ENCODE data around the gene A4GALT.

Gene A4GALT

DNA sequence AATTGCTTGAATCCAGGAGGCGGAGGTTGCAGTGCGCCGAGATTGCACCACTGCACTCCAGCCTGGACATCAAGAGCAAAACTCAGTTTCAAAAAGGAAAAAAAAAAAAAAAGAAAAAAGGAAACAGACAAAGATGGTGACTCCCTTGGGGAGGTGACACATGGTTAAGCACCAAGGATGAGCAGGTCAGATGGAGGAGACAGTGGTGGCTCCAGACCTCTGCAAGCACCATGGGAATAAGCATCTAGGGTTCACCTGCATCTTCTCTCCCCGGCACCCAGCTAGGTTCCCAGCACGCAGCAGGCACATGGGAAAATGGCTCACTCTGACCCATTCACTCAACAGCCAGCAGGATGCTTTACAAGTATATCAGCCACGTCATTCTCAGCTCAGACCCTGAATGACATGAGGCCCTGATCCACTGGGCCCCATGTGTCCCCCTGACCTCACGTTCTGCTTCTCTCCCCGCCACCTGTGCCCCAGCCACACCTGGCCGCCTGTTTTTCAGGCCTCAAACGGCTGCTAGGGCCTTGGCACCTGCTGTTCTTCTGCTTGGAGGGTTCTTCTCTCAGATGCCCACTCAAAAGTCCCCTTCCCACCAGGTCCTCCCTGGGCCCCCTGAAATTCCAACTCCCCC lies 24.2 kb downstream of the A4GALT start:
- TF ChIP-seq, protein P1, sequence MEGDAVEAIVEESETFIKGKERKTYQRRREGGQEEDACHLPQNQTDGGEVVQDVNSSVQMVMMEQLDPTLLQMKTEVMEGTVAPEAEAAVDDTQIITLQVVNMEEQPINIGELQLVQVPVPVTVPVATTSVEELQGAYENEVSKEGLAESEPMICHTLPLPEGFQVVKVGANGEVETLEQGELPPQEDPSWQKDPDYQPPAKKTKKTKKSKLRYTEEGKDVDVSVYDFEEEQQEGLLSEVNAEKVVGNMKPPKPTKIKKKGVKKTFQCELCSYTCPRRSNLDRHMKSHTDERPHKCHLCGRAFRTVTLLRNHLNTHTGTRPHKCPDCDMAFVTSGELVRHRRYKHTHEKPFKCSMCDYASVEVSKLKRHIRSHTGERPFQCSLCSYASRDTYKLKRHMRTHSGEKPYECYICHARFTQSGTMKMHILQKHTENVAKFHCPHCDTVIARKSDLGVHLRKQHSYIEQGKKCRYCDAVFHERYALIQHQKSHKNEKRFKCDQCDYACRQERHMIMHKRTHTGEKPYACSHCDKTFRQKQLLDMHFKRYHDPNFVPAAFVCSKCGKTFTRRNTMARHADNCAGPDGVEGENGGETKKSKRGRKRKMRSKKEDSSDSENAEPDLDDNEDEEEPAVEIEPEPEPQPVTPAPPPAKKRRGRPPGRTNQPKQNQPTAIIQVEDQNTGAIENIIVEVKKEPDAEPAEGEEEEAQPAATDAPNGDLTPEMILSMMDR (IDR thresholded peaks at IDR 0.05; ENCODE audit: insufficient read depth, low read depth, low read length, missing control alignments) = no peak
- DNase-seq (ENCODE audit: low read depth) = no peak
- no peak overlapping the region for H3K4me3 ChIP-seq (ENCODE audit: low read length)

DNA sequence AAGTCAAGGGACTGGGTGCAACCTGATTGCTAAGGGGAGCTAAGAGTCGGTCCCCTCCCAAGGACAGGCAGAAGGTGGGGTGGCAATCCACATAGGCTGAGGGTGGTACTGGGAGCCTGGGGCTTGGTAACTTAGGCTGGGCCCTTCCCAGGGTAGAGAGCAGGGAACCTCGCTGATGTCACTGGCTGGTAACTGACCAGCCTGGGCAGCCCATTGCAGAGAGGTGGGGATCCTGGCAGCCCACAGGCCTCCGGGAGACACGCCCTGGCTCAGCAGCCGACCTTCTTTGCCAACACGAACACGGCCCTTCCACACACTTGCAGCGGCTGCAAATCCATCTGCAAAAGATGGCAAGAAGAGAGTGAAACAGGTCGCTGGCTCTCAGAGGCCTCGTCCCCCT lies 25.4 kb downstream of the A4GALT start:
- H3K4me3 ChIP-seq (ENCODE audit: low read length) = no peak overlapping the region
- no peak for DNase-seq (ENCODE audit: low read depth)
- TF ChIP-seq, protein P1 (IDR thresholded peaks at IDR 0.05; ENCODE audit: insufficient read depth, low read depth, low read length, missing control alignments) = no peak

DNA sequence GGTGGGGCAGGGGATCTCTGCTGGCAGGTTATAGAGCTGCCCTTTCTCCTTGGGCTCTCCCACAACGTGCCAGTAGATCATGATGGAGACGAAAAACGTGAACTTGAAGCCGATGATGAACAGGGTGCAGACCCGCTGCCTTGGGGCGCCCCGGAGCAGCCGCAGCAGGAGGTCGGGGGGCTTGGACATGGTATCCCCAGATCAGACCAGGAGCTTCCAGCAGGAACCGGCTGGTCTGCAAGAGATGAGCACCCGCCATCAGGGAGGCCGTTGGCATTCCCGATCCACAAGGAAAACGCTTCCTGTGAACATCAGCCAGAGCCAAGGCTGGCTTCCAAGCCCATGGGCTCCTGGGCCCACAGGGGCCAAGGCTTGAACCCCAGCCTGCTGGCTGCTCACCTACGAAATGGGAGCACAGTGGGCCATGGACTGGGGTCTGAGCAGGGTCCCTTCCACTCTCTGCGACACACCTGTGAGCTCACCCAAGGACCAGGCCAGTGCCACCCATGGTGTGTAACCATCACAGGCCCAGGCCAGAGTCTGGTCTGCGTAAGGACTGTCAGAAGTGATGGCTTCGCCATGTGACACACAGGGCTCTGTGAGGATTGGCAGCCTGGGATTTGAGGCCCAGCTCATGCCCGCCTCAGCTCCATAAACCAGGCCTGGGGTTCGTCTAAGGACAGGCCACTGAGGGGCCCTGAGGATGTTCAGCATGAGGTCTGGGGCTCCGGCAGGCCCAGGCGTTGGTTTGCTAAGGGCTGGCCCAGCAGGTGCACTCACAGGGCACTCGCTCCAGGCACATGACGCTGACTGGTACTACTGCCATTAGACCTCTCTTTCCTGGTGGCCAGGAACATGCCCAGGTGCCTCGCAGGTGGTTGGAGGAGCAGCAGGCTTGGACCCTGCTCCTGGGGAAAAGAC lies 26.6 kb downstream of the A4GALT start:
- no peak overlapping the region for H3K4me3 ChIP-seq (ENCODE audit: low read length)
- no peak for DNase-seq (ENCODE audit: low read depth)
- TF ChIP-seq, protein P1 (IDR thresholded peaks at IDR 0.05; ENCODE audit: insufficient read depth, low read depth, low read length, missing control alignments) = no peak

DNA sequence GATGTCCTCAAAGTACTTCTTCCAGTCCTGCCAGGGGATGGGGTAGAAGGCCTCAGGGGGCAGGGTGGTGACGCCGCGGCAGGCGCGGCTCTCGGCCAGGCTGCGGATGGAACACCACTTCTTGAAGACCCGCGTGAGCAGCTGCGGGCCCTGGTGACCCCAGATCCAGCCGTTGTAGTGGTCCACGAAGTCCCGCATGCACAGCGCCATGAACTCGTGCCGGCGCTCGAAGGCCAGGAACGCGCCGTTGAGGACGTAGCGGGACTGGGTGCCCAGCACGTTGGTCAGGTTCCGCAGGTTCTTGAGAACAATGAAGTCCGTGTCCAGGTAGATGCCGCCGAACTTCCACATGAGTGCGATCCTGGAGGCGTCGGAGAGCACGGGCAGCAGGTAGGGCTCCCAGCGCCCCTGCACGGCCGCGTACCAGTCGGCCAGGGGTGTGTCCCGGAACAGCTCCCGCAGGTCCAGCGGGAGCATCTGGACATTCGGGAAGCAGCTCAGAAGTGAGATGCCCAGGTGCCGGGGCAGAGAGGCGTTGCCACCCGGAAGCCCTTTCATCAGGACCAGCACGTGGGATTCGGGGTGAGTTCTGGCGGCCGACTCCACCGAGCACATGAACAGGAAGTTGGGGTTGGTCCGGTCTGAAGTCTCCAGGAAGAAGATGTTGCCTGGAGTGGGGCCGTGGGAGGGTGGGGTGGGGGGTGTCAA lies 27.5 kb downstream of the A4GALT start:
- DNase-seq (ENCODE audit: low read depth) = no peak
- no peak overlapping the region for H3K4me3 ChIP-seq (ENCODE audit: low read length)
- TF ChIP-seq, protein P1 (IDR thresholded peaks at IDR 0.05; ENCODE audit: insufficient read depth, low read depth, low read length, missing control alignments) = no peak

DNA sequence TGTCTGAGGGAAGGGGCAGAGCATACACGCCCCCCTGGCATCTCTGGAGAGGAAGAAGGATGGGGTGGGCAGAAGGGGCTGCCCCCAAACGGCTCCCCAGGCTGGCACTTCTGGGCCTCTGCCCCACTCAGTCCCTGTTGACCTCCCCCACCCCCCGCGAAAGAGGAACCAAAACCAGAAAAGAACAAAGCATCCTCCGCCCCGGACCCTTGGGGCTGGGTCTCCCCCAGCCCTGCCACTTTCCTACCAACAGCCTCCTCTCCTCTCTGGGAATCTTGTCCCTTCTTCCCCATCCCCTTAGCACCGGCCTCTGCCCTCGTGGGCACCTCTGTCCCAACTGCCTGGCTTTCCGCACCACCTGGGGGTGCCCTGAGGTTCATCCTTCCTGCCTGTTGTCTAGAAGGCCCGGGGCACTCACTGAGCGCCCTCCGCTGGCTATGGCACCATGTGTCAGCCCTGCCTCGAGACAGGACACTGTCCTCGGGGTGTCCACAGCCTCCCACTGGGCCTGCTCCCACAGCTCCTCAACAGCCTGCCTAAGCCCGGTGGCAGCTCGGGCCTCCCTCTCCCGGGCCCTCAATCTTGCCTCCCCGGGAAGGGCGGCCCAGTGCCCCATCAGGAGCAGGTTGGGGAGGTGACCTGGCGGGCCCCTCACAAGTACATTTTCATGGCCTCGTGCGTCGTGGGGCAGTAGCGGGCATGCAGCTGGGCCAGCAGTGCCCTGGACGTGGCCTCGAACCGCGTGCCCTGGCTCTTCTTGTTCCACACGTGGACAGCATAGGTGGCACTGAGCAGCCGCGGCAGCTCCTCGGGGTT lies 28.2 kb downstream of the A4GALT start:
- DNase-seq (ENCODE audit: low read depth) = no peak
- TF ChIP-seq, protein P1 (IDR thresholded peaks at IDR 0.05; ENCODE audit: insufficient read depth, low read depth, low read length, missing control alignments) = no peak
- no peak overlapping the region for H3K4me3 ChIP-seq (ENCODE audit: low read length)

DNA sequence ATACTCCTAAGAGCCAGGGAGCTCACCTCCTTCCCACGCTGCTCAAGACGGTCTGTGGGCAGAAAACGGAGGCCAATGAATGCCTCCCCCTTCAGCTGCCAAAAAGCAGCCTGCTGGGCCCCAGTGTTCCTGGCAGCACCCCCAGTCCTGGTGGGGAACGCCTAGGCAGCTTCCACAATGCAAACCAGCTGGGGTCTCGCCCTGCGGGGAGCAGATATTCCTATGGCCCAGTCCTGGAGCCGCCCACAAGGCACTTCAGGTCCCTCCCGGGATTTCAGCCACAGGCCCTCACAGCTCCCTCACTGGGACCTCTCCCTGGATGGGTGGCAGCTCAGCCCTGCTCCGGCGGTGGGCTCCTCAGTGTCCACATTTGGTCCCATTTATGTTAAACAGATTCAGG lies 29.2 kb downstream of the A4GALT start:
- no peak overlapping the region for H3K4me3 ChIP-seq (ENCODE audit: low read length)
- no peak for DNase-seq (ENCODE audit: low read depth)
- TF ChIP-seq, protein P1 (IDR thresholded peaks at IDR 0.05; ENCODE audit: insufficient read depth, low read depth, low read length, missing control alignments) = no peak
